Measurements from ENCODE around the gene DHCR7. TPM values are rescaled to one million over a fixed set of nuclear protein-coding genes. Genes with fewer than 3 reads are reported as not detected.

The DHCR7 gene
- total RNA-seq, 1 experiment from 2014 or later, result 211 TPM

GRCh38 chr11:71437879-71438278 is 10.3 kb downstream of the DHCR7 start:
- no peak overlapping the region for H3K4me3 Mint-ChIP-seq (ENCODE audit: low read depth, unreplicated experiment)
- TF ChIP-seq CTCF (IDR thresholded peaks at IDR 0.05; ENCODE audit: unreplicated experiment), result no peak
- no peaks in the 10 kb centered on the region for H3K9me3 Mint-ChIP-seq (ENCODE audit: low read depth, unreplicated experiment)
- peaks cover 36% of the 10 kb centered on the region for H3K36me3 Mint-ChIP-seq (ENCODE audit: insufficient read depth, unreplicated experiment)
- no peaks in the 10 kb centered on the region for H3K27me3 Mint-ChIP-seq (ENCODE audit: unreplicated experiment)
- H3K4me1 Mint-ChIP-seq (ENCODE audit: low read depth, unreplicated experiment), result no peaks in the 10 kb centered on the region
- no TSS peak for BruUV-seq (replicated peaks)
- intact Hi-C loops (cut with micrococcal nuclease; ENCODE audit: unreplicated experiment), result no loop called here
- CTCF ChIA-PET, result interaction anchor here (0.6 kb wide), 1 partner anchor 1381 kb away, joined by 4 read pairs; no protein-coding TSS in a partner anchor
- no peak overlapping the region for H3K27ac Mint-ChIP-seq (ENCODE audit: unreplicated experiment)
- no peak for DNase-seq

- H3K36me3 Mint-ChIP-seq (ENCODE audit: insufficient read depth, unreplicated experiment), result peaks cover 32% of the 10 kb centered on the region
- H3K9me3 Mint-ChIP-seq (ENCODE audit: low read depth, unreplicated experiment), result no peaks in the 10 kb centered on the region
- no peak overlapping the region for H3K27ac Mint-ChIP-seq (ENCODE audit: unreplicated experiment)
- H3K27me3 Mint-ChIP-seq (ENCODE audit: unreplicated experiment), result no peaks in the 10 kb centered on the region
- intact Hi-C loops (cut with micrococcal nuclease; ENCODE audit: unreplicated experiment), result no loop called here
- BruUV-seq (replicated peaks), result no TSS peak
- no peaks in the 10 kb centered on the region for H3K4me1 Mint-ChIP-seq (ENCODE audit: low read depth, unreplicated experiment)
- TF ChIP-seq CTCF (IDR thresholded peaks at IDR 0.05; ENCODE audit: unreplicated experiment), result no peak
- no peak for DNase-seq
- CTCF ChIA-PET, result no interaction called here
- H3K4me3 Mint-ChIP-seq (ENCODE audit: low read depth, unreplicated experiment), result no peak overlapping the region
These were observed 10.8 kb downstream of the DHCR7 start for GRCh38 chr11:71437399-71437798.

- Mint-ChIP-seq H3K27me3 (ENCODE audit: unreplicated experiment) (no peaks in the 10 kb centered on the region), H3K4me3 (ENCODE audit: low read depth, unreplicated experiment) (no peak overlapping the region), H3K9me3 (ENCODE audit: low read depth, unreplicated experiment) (no peaks in the 10 kb centered on the region), H3K4me1 (ENCODE audit: low read depth, unreplicated experiment) (no peaks in the 10 kb centered on the region), H3K27ac (ENCODE audit: unreplicated experiment) (no peak overlapping the region), H3K36me3 (ENCODE audit: insufficient read depth, unreplicated experiment) (peaks cover 32% of the 10 kb centered on the region)
- no peak for TF ChIP-seq CTCF (IDR thresholded peaks at IDR 0.05; ENCODE audit: unreplicated experiment)
- intact Hi-C loops (cut with micrococcal nuclease; ENCODE audit: unreplicated experiment), result no loop called here
- DNase-seq, result no peak
- CTCF ChIA-PET, result no interaction called here
- no TSS peak for BruUV-seq (replicated peaks)
These were observed 11.3 kb downstream of the DHCR7 start for GRCh38 chr11:71436861-71437260.

GRCh38 chr11:71435278-71435951 is 12.8 kb downstream of the DHCR7 start:
- Mint-ChIP-seq H3K27ac (ENCODE audit: unreplicated experiment) (no peak overlapping the region), H3K4me3 (ENCODE audit: low read depth, unreplicated experiment) (no peak overlapping the region), H3K27me3 (ENCODE audit: unreplicated experiment) (no peaks in the 10 kb centered on the region), H3K36me3 (ENCODE audit: insufficient read depth, unreplicated experiment) (peaks cover 37% of the 10 kb centered on the region), H3K9me3 (ENCODE audit: low read depth, unreplicated experiment) (no peaks in the 10 kb centered on the region), H3K4me1 (ENCODE audit: low read depth, unreplicated experiment) (no peaks in the 10 kb centered on the region)
- intact Hi-C loops (cut with micrococcal nuclease; ENCODE audit: unreplicated experiment), result no loop called here
- CTCF ChIA-PET, result no interaction called here
- BruUV-seq (replicated peaks), result no TSS peak
- no peak for TF ChIP-seq CTCF (IDR thresholded peaks at IDR 0.05; ENCODE audit: unreplicated experiment)
- DNase-seq, result no peak
